NCI-H2107 (cell line): ENCODE measurements around the gene TMX1.
"Not testable (repeated sequence)": the region's sequence is repeated elsewhere in the genome, so short reads cannot be mapped to it uniquely, and the experiment has no call there.

Experiments
- DNase-seq: peaks from one replicate; lab custom pipeline; 2025; lab: John Stamatoyannopoulos, UW

The TMX1 gene

GRCh38 chr14:51239813-51240803 is at the start of gene TMX1:
TMX1 (plus strand) TSS chr14:51240247; CDS start chr14:51240293, 46 bp downstream.
- peak; percentile 98 for DNase-seq

DNA sequence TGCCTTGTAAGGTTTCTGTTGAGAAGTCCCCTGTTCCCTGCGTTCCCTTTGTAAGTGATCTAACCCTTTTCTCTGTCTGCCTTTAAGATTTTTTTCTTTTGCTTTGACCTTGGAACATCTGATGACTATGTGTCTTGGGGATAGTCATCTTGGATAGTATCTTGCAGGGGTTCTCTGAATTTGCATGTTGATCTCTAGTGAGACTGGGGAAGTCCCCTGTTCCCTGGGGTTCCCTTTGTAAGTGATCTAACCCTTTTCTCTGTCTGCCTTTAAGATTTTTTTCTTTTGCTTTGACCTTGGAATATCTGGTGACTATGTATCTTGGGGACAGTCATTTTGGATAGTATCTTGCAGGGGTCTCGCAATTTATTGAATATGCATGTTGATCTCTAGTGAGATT is 38.2 kb upstream of the TMX1 start:
- DNase-seq, result no peak

DNA sequence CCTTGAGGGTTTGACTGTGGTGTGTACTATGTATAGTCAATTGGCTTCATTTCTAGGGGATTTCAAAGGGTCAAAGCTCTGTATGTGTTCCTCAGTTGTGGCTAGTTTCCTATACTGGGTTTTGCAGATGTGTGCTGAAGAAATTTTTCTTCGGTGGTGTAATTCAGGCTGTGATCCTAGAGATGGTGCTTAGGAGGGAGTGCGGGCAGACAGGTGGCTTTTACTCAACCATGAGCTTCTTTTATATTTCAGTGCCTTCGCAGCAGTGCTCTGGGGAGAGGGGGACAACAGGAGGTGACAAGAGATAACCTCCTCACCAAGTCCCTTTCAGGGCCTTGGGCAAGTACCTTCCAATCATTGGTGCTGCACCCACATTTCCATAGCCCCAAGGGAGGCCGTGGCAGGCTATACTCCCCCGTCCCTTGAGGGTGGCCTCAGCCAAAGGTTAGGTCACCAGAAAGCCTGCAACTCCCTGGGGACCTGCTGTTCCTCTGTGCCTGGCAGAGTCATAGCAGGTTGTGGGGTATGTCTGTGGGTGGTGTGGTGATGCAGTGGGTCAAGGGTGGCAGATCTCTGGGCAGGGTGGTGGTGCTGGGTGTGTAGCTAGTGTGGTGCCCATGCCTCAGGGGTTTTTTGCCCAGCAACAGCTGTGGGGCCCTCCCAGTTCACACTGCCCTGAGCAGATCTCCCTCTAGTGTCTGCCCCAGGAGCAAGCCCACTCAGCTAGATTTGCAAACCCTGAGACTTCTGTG is 37.0 kb upstream of the TMX1 start:
- no peak for DNase-seq

DNA sequence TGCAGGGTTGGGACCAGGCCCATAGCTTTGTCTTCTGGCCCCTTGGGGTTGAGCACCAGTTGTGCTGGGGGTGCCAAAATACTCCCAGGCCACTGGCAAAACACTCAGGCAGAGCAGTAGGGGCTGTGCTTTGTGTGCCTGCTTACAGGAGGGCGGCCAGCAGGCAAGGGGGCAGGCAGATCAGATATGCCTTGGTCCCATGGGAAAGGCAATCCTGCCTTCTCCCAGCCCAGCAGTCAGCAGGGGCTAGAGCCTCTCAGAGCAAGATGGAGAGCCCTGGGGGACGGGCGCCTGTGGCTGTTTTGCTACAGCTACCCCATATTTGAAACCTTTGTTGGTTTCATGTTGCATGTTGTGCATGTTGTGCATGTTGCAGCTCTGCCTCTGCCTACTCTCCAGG is 36.2 kb upstream of the TMX1 start:
- no peak for DNase-seq

- DNase-seq, result no peak
Measured at GRCh38 chr14:51205486-51205885, 34.6 kb upstream of the TMX1 start.

- DNase-seq, result no peak
Measured at GRCh38 chr14:51206462-51206861, 33.6 kb upstream of the TMX1 start.

GRCh38 chr14:51207621-51208020 is 32.4 kb upstream of the TMX1 start:
- no peak for DNase-seq

GRCh38 chr14:51208982-51209381 is 31.1 kb upstream of the TMX1 start:
- peak; percentile 31 for DNase-seq

DNA sequence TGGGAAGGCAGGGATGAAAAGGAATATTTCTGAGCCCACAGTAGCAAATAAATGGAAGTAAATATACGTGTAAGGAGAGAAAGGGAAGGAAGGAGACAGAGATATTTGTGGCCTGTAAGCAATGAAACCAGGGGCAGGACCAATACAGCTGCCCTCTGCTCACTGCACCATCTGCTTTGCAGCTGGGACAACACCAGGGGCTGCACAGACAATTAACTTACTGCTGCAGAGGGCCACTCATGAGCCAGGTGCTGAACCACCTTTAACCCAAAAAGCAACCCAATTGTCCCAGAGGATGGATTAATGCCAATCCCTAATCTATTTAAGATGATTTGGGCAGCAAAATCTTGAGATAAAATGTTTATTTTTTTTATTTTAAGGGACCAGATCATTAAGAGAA is 30.6 kb upstream of the TMX1 start:
- peak; percentile 44 for DNase-seq

- no peak for DNase-seq
Measured at GRCh38 chr14:51210594-51210993, 29.5 kb upstream of the TMX1 start.

GRCh38 chr14:51211149-51211548 is 28.9 kb upstream of the TMX1 start:
- peak; percentile 50 for DNase-seq

GRCh38 chr14:51216602-51217001 is 23.4 kb upstream of the TMX1 start:
- DNase-seq, result no peak

DNA sequence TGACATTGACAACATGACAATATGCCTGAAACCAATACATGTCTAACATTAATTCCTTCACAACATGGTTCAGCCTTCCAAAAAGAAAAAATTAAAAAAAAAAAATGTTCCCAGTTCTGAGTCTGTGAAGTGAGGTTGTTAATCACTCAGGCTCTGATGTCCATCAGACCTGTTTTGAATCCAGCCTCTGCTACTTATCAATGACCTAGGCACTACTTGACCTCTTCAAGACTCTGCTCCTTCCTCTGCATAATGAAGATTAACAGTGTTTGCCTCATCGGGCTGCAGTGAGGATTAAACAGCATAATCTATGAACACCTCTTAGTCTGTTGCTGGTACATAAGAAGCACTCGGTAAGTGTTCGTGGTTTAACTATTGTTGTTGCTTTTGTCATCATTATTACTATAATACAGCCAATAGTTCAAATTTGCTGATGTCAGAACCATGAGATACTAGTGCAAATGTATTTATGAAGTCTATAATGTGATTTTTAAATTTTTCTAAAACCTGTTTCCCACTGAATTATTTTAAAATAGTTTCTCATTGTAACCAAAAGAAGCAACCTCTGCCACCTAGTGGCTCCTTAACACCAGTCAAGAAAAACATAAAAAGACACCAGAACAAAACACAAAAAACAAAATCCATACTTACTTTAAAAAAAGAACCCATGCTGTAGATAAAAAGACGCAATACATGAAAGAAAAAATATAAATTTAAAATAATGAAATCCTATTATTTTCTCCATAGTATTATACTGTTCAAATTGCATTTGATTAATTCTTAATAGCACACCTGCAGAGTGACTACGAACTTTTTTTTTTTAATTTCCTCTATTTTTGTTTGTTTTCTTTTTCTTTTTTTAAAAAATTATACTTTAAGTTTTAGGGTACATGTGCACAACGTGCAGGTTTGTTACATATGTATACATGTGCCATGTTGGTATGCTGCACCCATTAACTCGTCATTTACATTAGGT is 20.3 kb upstream of the TMX1 start:
- peak; percentile 24 for DNase-seq

- not testable (repeated sequence) for DNase-seq
Measured at GRCh38 chr14:51223463-51223862, 16.6 kb upstream of the TMX1 start.

DNA sequence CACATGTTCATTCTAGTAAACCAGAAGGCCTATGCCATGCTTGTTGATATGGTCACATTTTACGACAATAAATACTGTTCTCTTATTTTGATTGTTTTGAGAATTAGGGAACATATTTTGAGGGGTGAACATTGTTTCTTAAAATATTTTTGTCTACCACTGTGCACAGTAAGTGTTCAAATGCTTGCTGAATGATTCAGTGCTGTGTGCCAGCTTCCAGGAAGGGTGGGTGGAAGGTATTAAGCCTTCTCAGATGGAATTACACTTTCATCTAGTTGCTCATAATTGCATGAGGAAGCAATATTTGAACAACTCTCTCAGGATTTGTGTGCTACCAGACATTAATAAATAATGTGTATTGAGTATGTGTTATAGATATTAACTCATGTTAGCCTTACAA is 15.5 kb upstream of the TMX1 start:
- DNase-seq, result no peak

- DNase-seq, result no peak
Measured at GRCh38 chr14:51225751-51226150, 14.3 kb upstream of the TMX1 start.

DNA sequence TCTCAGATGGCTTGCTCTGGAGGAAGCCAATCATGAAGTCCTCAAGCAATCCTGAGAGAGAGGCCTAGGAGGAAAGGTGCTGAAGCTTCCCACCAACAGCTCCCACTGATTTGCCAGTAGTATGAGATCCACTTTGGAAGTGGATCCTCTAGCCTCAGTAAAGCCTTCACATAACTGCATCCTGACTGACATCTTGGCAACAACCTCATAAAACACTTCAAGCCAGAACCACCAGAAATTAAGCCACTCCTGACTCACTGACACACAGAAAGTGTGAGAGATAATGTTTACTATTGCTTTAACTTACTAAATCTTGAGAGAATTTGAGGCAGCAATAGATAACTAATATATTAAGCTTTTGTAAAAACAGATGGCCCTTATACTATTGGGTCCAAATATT is 11.7 kb upstream of the TMX1 start:
- no peak for DNase-seq

GRCh38 chr14:51228890-51229289 is 11.2 kb upstream of the TMX1 start:
- DNase-seq, result no peak

DNA sequence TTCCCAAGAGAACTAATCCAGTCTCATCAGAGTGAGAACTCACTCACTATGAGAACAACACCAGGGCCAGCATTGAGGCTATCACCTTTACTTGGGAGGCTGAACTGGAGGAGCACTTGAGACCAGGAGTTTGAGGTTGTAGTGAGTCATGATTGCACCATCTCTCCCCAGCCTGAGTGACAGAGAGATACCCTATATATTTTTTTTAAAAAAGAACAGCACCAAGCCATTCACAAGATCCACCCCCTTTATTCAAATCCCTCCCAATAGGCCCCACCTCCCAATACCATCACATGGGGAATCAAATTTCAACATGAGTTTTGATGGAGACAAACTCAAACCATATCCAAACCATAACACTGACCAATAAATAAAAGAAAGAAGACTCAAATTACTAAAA is 3.7 kb upstream of the TMX1 start:
- DNase-seq, result no peak

GRCh38 chr14:51240804-51241380 is 845 bp downstream of the TMX1 start:
- no peak for DNase-seq
